ELF-1 (cell line): ENCODE data around the gene HOXC5.
A peak's percentile ranks its signal among the peaks of the same experiment; 100 is the strongest.

ENCODE experiments used
- DNase-seq: peaks from one replicate; pipeline ENCODE4 v3.0.0-alpha.2; 2016; ENCODE audit warnings: low read depth, low spot score

Gene HOXC5

DNA sequence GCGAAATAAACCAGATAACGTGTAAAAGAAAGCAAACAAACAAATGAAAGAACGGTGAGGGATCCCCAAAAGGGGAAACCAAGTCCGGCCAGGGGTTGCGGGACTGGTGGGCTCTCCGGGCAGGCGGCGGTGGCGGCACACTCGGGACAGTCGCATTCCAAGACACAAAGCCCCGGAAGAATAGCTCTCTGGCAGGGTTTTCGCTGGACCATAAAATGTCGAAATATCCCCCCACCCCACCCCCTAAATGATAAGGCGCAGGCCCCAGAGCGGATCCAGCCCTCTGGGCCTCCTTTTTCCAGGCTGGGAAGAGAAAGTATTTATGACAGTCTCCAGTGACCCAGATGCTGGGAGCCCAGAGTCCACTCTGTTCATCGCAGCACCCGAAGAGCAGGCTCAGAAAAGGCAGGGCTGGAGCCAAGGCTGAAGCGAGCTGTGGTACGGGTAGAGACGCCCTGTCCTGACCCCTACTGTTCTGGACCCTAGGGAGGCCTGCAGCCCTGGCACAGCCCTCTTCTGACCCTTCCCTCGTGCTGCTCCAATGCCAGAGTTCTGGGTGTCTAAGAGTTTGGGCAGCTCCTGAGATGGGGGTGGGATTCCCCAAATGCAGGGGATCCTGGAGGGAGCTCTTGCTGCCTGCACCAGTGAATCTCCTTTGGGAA is 26.2 kb upstream of the HOXC5 start:
- no peak for DNase-seq

DNA sequence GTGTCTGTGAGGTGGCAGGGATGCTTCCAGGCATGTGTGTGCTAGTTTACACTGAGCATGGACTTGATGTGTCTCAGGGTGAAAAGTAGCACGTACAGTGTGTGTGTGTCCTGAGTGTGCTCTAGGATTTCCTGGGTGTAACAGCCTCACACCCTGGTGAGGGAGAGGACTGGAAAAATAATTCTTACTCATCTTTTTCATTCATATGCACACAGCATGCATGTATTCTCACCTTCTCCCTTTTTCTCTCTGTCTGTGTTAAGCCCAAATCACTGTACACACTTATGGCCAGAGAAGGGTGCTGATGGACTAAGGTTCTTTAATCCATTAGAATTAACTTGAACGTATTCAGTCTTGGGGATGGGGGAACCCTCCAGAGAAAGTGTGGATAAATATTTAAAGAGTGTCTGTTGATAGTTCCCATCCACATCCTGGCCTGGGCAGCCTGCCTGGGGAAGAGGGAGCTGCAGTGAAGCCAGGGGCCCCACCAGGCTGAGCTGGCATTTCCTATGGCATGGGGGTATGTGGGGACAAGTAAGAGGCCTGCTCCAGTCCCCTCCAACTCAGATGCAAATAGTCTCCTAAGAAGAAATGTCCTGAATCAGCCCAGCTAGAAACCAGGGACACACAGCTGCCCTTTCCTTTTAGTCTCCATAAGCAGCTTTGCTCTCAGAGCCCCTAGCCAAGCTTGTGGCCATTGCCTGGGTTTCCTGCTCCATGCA is 25.2 kb upstream of the HOXC5 start:
- no peak for DNase-seq

DNA sequence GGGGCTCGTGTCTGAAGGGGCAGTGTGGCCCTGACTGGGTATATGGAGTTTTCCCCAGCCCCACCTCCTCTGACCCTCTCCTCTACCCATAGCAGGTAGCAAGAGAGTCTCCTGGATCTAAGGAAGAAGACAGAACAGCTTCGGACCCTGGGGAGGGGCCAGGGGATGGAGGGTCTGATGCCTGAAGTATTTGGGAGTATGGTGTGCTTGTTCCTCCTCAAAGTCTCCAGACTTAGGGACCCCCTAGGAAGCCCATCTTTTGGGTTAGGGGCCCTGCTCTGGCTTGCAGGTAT is 24.6 kb upstream of the HOXC5 start:
- no peak for DNase-seq

DNA sequence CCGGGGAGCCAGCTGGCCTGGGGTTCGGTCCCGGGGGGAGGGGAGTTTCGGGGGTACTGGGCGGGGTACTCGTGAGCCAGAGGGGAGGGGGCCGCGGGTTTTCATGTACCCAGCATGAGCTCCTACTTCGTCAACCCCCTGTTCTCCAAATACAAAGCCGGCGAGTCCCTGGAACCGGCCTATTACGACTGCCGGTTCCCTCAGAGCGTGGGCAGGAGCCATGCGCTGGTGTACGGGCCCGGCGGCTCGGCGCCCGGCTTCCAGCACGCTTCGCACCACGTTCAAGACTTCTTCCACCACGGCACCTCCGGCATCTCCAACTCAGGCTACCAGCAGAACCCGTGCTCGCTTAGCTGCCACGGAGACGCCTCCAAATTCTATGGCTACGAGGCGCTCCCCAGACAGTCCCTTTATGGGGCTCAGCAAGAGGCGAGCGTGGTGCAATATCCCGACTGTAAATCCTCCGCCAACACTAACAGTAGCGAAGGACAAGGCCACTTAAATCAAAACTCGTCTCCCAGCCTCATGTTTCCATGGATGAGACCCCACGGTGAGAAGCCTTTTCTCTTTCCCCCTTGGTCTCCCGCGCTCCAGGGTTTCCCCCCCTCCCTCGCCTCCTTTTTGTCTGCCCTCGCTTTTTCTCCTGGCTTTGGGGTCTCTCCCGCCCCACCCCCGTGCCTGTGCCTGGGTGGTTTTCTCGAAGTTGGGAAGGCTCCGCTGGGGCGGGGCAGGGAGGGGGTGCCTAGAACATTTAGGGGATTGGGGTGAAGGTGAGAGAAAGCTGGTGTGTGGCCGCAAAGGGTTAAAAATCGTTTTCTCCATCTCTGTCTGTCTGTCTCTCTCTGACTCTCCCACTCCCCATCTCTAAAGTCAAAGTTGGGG is 23.4 kb upstream of the HOXC5 start:
- DNase-seq: no peak

DNA sequence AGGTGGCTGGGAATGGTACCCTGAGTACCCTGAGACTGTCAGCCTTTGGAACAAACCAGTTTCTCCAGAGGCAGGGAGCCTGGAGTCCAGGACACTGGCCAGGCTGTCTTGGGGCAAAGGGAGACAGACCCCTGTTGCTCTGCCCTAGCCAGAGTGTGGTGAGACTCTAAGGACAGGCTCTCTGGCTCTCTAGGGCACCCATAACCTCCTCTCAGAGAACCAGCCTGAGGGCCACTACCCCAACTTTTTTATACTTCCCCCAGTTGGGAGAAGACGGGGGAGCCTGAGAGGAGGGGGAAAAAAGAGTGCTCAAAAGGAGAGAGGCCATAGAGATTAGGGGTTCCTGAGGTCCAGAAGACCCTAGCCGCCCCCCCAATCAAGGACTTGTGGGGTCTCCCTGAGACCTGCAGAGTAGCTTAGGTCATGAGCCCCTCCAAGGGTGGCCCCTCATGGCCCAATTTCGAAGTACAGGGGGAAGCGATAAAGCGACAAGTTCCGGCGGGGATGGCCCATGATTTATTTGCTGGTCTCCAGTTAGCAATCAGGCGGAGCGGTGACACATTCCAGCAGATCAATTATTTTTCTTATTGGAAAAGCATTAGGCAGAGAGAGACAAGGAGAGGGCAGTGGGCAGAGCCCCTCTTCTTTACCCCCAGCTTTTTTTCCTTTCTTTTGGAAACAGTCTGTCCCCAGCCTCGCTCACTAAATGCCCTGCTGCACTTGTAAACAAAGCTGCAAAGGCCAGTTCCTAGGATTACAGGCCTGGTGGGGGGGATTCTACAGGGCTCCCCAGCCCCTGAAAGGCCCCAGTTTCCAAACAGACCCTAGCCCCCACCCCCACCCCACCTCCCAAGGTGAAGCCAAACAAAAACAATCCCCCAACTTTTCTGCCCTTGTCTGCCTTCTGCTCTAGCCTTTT is 22.5 kb upstream of the HOXC5 start:
- no peak for DNase-seq

DNA sequence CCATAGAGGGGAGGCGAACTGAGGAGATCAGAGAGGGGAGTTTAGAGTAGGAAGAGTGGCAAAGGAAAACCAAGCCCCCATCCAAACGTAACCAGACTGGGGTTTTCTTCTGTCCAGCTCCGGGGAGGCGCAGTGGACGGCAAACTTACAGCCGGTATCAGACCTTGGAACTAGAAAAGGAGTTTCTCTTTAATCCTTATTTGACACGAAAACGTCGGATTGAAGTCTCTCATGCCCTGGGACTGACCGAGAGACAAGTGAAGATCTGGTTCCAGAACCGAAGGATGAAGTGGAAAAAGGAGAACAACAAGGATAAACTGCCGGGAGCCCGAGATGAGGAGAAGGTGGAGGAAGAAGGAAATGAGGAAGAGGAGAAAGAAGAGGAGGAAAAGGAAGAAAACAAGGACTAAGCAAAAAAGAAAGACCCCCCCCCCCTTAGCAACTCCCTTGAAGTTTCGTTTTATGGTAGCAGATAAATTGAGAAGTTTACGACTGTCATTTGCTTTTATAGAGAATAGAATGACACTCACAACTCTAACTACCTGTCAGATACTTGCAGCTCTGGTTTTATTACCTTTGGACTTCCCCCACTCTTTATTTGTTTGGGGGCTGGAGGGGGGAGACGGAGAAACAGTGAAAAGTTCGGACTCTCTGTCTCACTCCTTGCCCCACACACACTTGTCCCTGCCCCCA is 21.7 kb upstream of the HOXC5 start:
- DNase-seq: no peak

DNA sequence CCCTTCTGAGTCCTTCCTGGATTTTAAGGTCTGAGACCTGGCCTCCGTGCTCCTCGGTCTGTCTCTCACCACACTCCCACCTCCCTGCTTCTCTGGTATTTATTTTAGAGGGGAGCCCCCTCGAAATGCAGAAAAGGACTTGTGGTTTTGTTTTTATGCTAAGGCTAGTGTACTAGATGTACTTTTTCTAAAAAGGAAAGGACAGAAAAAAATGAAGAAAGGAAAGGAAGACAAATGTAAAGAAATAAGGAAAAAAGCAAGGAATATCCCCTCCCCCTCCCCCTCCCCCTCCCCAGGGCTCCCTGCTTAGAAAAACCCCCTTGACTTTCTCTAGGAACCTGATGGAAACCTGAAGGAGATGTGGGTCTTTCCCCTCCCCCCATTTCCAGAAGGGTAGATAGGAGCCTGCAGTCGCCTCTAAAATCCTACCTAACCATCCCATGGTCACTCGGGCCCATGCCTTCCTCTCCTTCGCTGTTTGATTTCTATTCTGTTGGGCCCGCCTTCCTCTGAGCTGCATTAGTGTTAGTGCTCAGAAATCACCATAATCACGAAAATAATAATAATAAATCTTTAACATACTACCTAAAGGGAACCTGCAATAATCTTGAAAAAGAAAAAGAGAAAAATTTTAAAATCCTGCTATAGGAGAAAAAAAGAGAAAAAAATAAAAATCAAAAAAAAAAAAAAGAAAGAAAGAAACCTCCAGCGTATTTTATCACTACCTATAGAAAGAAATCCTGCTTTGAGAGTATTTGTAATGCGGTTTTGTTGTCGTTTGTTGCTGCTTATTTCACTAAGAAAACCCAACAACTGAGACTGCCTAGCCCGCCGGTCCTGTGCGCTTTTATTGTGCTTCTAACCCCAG is 21.0 kb upstream of the HOXC5 start:
- DNase-seq: no peak

DNA sequence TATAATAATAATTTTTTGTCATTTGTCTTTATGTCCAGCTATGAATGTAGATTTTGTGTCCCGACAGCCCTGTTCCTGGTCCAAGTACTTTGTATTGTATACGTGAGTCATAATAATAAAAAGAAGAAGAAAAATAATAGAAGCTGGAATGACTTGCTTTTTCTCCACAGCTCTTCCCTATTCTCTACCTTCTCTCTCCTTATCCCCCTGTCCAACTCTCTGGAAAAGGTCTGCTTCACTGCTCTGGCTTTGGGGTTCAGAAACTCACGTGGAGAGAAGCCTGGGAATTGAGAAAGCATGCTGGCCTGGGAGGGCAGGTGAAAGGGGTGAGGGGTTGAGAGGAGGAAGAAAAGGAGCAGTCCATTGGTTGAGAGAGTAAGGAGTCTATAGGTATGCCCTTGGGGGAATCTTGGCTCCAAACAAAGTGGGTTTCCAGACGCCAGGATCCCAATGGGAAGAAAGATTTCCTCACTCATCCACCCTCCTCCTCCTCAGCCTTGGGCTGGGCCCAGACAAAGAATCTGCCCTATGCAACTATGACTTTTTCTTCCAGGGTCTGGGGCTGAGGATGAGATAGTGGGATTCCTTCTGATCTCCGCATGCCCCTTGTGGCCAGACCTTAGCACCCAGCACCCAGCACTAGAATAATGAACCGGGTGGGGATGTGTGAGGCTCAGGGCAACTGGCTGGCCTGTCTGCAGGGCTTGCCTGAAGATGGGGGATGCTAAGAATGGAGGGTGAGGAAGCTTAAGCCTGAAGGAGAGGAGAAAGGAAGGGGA is 20.0 kb upstream of the HOXC5 start:
- DNase-seq: peak; percentile 65

DNA sequence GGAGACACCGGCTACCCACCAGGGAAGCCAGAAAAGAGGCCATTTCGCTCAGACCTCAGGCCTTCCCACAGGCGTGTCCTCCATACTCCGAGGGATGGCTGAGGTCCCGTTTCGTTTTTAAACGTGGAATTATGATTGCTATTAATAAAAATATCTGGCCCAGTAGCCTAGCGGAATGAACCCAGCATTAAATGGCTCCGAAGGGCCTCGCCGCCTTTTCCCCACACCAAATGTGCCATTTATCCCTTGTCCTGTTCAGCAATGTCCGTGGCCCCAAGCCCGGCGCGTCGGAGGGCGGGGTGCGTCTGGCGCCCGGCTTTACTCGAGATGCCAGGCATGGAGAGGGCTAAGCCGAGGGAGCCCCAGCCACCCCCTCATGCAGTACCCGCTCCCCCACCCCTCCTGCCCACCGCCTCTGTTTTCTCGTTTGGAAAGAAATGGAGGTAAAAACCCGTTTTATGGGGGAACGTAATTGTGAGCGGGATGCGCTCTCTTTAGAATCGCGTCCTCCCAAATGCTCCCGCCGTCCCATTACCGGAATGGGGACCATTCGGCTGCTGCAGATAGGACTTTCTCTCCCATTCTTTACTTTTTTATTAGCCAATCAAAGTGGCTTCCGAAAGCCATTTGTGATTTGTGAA is 18.4 kb upstream of the HOXC5 start:
- DNase-seq: no peak

DNA sequence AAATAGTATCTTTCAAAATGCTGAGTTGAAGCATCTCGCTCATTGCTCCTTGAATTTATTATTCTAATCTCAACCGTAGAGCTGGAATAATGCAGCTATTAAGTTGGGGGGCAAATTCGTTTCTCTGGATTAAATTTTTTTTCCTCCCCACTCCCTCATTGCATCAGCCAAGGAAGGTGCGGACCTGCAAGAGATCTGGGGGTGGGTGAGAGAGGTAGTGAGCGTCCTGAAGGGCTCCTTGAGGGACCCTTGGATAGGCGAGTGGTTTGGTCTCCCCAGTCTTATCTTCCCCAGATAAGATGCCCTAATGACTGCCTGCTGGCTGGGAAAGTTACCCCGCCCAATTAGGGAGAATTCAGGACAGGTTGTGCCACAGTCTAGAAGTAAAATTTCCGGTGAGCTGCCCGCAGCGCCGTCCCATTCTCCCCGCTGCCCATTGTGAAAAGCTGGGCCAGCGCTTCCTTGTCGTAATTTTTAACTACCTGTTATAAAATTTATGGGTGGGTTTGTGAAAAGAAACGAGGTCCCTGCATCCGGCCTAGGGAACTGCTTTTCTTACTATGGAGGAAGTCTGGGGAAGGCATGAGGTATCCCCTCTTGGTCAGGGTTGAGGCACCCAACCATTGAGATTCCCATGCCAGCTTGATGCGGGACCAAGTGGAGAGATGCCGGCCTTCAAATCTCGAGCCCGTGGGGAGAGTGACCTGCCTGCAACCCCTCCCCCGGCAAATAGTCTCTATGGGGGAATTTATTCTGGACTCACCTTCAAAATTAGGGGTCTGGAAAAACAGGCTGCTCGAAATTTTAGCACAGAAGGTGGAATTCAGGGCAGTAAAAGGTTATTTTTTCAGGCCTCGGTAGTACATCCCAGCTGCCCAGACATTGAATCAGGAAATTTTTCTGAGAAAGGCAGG is 17.6 kb upstream of the HOXC5 start:
- no peak for DNase-seq

DNA sequence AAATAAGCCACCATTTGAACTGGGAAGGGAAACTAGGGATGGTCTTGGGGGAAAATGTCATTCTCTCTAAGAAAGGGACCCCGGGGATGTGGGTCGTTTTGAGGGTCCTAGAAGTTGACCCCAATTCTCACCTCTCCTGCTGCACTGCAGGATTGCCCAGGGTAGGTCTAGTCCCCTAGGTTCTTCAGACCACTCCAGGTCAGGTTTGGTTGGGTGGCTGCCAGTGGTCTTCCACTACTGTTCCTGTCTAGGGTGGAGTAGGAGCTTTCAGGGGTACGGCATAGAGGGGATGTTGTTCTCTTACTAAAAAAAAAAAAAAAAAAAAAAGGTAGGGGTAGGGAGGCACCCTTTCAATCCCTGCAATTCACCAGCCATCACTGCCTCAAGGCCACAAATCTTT is 16.8 kb upstream of the HOXC5 start:
- no peak for DNase-seq

DNA sequence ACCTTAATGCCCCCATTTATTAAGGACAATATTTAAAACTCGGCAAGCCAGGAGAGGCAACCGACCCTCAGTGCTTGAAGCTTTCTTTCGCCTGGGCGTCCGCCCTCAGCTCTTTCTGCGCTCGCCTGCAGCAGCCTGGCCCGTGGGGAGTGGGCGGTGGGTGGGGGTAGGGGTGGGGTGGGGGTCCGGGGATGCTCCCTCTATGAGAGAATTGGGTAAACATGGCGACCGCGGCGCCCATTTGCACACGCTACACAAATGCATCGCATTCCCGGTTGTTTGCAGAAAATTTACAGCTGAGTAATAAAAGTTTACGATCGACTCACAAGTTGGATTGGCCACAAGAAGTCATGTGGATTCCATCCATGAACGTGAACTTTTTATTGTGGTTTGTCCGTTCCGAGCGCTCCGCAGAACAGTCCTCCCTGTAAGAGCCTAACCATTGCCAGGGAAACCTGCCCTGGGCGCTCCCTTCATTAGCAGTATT is 16.3 kb upstream of the HOXC5 start:
- no peak for DNase-seq

DNA sequence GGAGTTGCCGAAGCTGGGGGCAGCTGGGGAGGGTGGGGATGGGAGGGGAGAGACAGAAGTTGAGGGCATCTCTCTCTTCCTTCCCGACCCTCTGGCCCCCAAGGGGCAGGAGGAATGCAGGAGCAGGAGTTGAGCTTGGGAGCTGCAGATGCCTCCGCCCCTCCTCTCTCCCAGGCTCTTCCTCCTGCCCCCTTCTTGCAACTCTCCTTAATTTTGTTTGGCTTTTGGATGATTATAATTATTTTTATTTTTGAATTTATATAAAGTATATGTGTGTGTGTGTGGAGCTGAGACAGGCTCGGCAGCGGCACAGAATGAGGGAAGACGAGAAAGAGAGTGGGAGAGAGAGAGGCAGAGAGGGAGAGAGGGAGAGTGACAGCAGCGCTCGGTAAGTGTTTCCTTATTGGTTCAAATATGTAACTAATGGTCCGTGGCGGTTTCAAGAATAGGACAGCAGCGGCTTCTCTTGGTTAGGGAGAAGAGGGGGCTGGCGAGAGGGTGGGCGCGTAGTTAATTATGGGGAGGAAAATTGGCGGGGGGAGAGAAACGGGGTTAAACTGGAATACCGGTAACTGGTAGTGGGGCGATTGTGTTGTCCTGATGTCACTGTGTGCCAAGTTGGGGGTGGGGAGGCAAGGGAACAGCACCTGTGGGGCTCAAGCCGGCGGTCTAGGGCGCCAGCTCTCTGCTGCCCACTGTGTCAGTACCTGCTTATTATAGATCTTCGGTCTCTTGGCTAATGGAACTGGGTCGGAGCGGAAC is 15.6 kb upstream of the HOXC5 start:
- DNase-seq: no peak

DNA sequence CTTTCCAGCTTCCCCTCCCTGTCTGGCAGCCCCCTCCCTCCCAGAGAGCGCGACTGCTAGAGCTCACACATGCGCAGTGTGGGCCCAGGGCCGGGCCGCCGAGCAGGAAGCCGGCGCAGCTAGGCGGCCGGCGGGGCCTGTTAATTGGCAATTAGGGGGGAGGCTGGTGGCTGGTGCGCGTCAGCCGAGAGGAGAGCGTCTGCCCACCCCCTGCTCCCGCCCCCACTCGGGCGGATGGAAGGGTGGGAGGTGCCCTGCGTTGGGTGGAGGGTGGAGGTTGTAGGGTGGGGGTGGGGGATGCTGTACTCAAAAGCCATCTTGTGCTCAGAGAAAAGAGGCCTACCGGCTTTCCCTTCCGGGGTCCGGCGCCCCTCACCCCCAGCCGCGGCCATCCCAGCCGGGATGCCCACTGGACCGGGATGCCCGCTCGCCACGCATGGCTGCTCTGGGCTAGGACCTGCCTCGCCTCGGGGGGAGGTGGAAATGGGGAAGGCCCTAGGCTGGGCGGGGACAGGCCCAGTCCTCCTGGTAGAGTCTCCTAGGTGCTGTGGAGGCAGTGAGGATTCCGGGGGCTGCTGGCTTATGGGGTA is 14.9 kb upstream of the HOXC5 start:
- peak; percentile 87 for DNase-seq

DNA sequence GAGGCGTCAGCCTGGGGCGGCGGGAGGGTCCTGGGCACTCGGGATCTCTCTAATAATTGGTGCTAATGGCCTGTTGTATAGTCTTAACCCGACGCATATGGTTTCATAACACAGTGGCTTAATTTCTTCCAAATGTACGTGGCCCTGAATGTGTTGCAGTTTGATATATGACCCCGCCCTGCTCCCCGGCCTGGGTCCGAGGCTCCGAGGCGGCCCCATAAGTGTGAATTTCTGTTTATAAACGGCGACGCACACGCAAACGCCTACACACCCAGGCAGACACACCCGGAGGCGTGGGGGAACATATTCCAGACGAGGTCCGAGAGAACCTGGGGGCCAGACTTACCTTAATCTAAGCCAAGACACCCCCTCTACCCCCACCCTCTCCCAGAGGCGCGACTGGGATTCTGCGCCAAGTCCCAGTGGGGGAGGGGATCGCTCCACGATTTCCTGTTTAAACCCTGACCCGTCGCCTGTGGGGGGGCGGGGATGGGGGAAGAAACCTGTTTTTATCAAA is 14.3 kb upstream of the HOXC5 start:
- DNase-seq: peak; percentile 51

DNA sequence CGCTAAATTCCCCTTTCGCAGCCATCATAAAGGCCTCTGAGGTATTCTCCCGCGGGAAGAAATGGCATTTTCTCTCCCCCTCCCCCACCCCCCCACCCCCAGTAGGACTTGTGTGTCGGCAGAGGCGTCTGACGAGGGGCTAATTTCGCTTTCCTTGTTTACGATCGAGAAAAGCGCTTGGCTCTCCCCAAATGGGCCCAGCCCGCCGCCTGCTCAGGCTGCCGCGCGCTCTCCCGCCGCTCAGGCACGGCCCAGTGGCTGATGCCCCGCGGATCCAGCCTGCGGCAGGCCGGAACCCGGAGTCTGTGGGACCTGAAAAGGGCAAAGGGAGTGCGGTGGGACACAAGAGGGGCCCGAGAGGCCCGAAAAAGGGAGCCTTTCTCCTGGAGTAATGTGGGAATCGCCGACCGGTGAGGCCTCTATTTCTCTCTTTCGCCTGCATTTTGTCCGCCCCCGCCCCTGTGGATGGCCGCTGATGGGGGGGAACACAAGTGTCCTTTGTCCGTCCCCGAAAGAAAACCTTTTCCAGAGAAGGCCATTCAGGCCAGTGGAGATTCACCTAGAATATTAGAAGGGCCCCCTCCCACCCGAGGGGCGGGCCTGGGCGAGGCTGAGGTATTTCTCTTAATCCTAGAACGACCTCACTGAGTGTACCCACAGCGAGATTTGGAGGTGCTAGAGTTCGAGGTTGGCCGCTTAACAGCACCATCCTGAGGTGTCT is 13.6 kb upstream of the HOXC5 start:
- no peak for DNase-seq
